ENCODE data around the gene RAB31.

The RAB31 gene

DNA sequence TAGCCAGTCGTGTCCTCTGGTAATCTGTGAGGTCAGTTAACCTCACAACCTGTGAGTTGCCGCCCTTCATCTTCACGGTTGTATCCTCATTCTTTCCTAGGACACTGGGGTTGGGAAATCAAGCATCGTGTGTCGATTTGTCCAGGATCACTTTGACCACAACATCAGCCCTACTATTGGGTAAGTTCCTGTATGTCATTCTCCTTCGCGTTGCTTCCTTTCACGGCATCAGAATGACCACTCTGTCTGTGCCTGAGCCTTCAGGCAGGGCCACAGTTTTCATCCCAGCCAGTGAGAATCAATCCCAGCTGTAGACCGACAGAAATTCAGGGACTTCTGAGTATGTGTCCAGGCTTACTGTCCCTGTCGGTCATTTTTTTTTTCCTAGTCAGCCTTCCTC is 67.1 kb downstream of the RAB31 start:
- no peak overlapping the region for H3K9ac ChIP-seq
- no peaks in the 10 kb centered on the region for H3K9me3 ChIP-seq (ENCODE audit: control insufficient read depth, low read length)
- H3K4me3 ChIP-seq (ENCODE audit: low read depth, low read length) = no peak overlapping the region
- H2AFZ ChIP-seq = no peak overlapping the region
- no peaks in the 10 kb centered on the region for H3K27me3 ChIP-seq (ENCODE audit: control insufficient read depth, insufficient read depth, low read length)
- no peaks in the 10 kb centered on the region for H3K4me1 ChIP-seq
- no peak overlapping the region for H3K27ac ChIP-seq
- H3K4me2 ChIP-seq (ENCODE audit: low read length) = no peak overlapping the region
- H3K36me3 ChIP-seq (ENCODE audit: control insufficient read depth, insufficient read depth, low read length) = no peaks in the 10 kb centered on the region
- TF ChIP-seq, protein P1, sequence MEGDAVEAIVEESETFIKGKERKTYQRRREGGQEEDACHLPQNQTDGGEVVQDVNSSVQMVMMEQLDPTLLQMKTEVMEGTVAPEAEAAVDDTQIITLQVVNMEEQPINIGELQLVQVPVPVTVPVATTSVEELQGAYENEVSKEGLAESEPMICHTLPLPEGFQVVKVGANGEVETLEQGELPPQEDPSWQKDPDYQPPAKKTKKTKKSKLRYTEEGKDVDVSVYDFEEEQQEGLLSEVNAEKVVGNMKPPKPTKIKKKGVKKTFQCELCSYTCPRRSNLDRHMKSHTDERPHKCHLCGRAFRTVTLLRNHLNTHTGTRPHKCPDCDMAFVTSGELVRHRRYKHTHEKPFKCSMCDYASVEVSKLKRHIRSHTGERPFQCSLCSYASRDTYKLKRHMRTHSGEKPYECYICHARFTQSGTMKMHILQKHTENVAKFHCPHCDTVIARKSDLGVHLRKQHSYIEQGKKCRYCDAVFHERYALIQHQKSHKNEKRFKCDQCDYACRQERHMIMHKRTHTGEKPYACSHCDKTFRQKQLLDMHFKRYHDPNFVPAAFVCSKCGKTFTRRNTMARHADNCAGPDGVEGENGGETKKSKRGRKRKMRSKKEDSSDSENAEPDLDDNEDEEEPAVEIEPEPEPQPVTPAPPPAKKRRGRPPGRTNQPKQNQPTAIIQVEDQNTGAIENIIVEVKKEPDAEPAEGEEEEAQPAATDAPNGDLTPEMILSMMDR (IDR thresholded peaks at IDR 0.05) = no peak
- H3K79me2 ChIP-seq = no peaks in the 10 kb centered on the region

DNA sequence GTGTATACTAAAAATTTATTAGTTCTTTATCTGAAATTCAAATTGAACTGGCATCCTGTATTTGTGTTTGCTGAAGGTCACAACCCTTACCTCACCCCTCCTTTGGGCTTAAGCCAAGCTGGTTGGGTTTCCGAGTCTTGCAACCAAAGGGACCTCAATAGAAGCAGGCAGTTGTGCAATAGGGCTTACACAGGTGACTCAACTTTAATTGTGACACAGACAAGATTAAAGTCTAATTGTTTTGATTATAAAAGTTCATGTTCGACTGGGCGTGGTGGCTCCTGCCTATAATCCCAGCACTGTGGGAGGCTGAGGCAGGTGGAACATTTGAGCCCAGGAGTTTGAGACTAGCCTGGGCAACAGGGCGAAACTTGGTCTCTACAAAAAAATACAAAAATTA is 71.5 kb downstream of the RAB31 start:
- H3K9me3 ChIP-seq (ENCODE audit: control insufficient read depth, low read length) = no peaks in the 10 kb centered on the region
- no peaks in the 10 kb centered on the region for H3K4me1 ChIP-seq
- TF ChIP-seq, protein P1 (IDR thresholded peaks at IDR 0.05) = no peak
- H3K27me3 ChIP-seq (ENCODE audit: control insufficient read depth, insufficient read depth, low read length) = no peaks in the 10 kb centered on the region
- H3K4me2 ChIP-seq (ENCODE audit: low read length) = no peak overlapping the region
- H3K79me2 ChIP-seq = no peaks in the 10 kb centered on the region
- no peak overlapping the region for H3K4me3 ChIP-seq (ENCODE audit: low read depth, low read length)
- H2AFZ ChIP-seq = no peak overlapping the region
- no peak overlapping the region for H3K27ac ChIP-seq
- no peaks in the 10 kb centered on the region for H3K36me3 ChIP-seq (ENCODE audit: control insufficient read depth, insufficient read depth, low read length)
- H3K9ac ChIP-seq = no peak overlapping the region

DNA sequence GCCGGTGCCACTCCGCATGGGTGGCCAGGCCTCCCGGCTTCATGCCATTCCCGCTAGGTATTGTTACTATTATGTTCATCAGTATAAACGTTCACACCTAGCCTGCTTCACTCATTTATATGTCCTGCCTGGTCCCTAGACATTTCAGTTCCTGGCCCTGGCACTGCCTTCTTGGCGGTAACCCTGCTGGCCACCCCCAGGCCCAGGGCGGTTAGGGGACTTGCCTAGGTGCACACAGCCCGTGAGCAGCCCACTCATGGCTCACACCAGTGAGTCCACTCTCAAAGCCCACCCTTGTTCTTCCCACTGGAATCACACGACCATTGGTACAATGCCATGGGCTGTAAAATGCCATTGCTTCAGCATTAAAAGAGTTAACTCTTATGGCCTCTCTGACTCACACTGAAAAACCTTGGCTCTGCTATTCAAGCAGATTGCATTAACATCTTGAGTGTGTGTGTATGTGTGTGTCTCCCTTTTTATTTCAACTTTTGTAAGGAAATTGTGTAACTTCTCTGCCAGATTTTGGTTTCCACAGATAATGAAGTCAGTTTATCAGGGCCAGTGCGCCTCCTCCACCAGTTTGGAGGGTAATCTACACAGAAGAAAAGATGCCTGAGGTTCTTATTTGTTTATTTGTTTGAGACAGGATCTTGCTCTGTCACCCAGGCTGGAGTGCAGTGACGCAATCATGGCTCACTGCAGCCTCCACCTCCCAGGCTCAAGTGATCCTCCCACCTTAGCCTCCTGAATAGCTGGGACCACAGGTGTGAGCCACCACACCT is 74.2 kb downstream of the RAB31 start:
- Histone ChIP-seq H3K79me2 (no peaks in the 10 kb centered on the region), H3K27me3 (ENCODE audit: control insufficient read depth, insufficient read depth, low read length) (no peaks in the 10 kb centered on the region), H3K4me1 (no peaks in the 10 kb centered on the region), H3K9me3 (ENCODE audit: control insufficient read depth, low read length) (no peaks in the 10 kb centered on the region), H3K4me2 (ENCODE audit: low read length) (no peak overlapping the region), H3K27ac (no peak overlapping the region), H3K4me3 (ENCODE audit: low read depth, low read length) (no peak overlapping the region), H2AFZ (no peak overlapping the region), H3K36me3 (ENCODE audit: control insufficient read depth, insufficient read depth, low read length) (no peaks in the 10 kb centered on the region), H3K9ac (no peak overlapping the region)
- TF ChIP-seq, protein P1 (IDR thresholded peaks at IDR 0.05) = no peak

DNA sequence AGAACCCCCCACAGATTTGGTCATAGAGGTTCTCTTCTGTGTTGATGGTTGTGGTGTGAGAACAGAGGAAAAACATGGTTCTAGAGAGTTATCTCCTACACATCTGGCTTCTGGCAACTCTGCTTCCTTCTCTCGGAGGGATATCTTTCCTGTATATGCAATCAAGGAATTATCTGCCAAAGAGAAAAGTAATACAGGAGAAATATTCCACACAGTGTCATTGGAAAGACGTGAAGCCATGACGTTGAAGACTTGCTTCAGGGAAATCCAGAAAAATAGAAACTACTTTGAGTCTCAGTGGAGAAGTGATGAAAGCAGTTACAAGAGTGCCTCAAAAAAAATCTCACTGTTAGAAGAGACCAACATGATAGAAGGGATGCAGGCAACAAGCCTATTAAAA is 78.5 kb downstream of the RAB31 start:
- Histone ChIP-seq H3K4me2 (ENCODE audit: low read length) (no peak overlapping the region), H3K27ac (no peak overlapping the region), H3K9ac (no peak overlapping the region), H3K27me3 (ENCODE audit: control insufficient read depth, insufficient read depth, low read length) (no peaks in the 10 kb centered on the region), H3K4me3 (ENCODE audit: low read depth, low read length) (no peak overlapping the region), H3K4me1 (no peaks in the 10 kb centered on the region), H3K79me2 (no peaks in the 10 kb centered on the region), H2AFZ (no peak overlapping the region), H3K9me3 (ENCODE audit: control insufficient read depth, low read length) (no peaks in the 10 kb centered on the region), H3K36me3 (ENCODE audit: control insufficient read depth, insufficient read depth, low read length) (no peaks in the 10 kb centered on the region)
- TF ChIP-seq, protein P1 (IDR thresholded peaks at IDR 0.05) = no peak

DNA sequence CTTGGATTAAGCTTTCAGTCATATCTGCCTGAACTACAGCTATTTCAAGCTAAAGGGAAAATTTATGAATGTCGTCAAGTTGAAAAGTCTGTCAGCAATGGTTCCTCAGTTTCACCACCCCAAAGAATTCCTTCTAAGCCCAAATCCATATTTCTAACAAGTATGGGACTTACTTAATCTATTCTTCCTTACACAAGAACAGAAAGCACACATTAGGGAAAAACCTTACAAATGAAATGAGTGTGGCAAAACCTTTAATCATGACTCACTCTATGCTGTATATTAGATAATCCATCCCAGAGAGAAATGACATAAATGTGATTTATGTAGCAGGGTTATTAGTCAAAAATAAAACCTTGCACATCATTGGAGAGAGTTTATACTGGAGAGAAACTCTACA is 78.9 kb downstream of the RAB31 start:
- H3K27me3 ChIP-seq (ENCODE audit: control insufficient read depth, insufficient read depth, low read length) = no peaks in the 10 kb centered on the region
- TF ChIP-seq, protein P1 (IDR thresholded peaks at IDR 0.05) = no peak
- no peak overlapping the region for H3K9ac ChIP-seq
- H3K9me3 ChIP-seq (ENCODE audit: control insufficient read depth, low read length) = no peaks in the 10 kb centered on the region
- no peak overlapping the region for H3K4me2 ChIP-seq (ENCODE audit: low read length)
- H3K4me3 ChIP-seq (ENCODE audit: low read depth, low read length) = no peak overlapping the region
- no peaks in the 10 kb centered on the region for H3K79me2 ChIP-seq
- H3K4me1 ChIP-seq = no peaks in the 10 kb centered on the region
- H3K36me3 ChIP-seq (ENCODE audit: control insufficient read depth, insufficient read depth, low read length) = no peaks in the 10 kb centered on the region
- no peak overlapping the region for H3K27ac ChIP-seq
- H2AFZ ChIP-seq = no peak overlapping the region
